Upper lobe of left lung (tissue), 6 donors: ENCODE data around the gene OLFM1. TPM values are rescaled to one million over a fixed set of nuclear protein-coding genes. Genes with fewer than 3 reads are reported as not detected.
"Not testable (repeated sequence)": the region's sequence is repeated elsewhere in the genome, so short reads cannot be mapped to it uniquely, and the experiment has no call there.

Experiments
- ATAC-seq, 2 donors: fragments of 200-7000 bp; cut with Tn5 transposase; one replicate each; pipeline ENCODE4 v1.9.1; 2022; ENCODE audit warnings: mild to moderate bottlenecking in 2 of 2, moderate library complexity in 2 of 2; ENCODE audit not compliant: low FRiP score in 2 of 2
- DNase-seq, 2 donors: peaks; one replicate each; pipeline ENCODE4 v3.0.0-alpha.2; 2019 to 2020
- H3K27ac ChIP-seq, 4 donors: fragments of 200-600 bp; sonication (generic); one replicate each; pipeline ENCODE4 v1.5.1; 2016 to 2019
- H3K27me3 ChIP-seq, 4 donors: fragments of 200-600 bp; sonication (generic); one replicate each; pipeline ENCODE4 v1.5.1; 2017 to 2019
- H3K36me3 ChIP-seq, 4 donors: fragments of 200-600 bp; sonication (generic); one replicate each; pipeline ENCODE4 v1.5.1; 2016 to 2019
- H3K4me1 ChIP-seq, 4 donors: fragments of 200-600 bp; sonication (generic); one replicate each; pipeline ENCODE4 v1.5.1; 2018 to 2019
- H3K4me3 ChIP-seq, 4 donors: fragments of 200-600 bp; sonication (generic); one replicate each; pipeline ENCODE4 v1.5.1; 2017 to 2019; ENCODE audit warnings: mild to moderate bottlenecking in 2 of 4, moderate library complexity in 1 of 4
- H3K9me3 ChIP-seq, 4 donors: fragments of 200-600 bp; sonication (generic); one replicate each; pipeline ENCODE4 v1.5.1; 2018 to 2019
- CTCF ChIP-seq, 6 experiments: fragments of 450-650 bp in 4 of 6; fragments of 200-600 bp in 2 of 6; sonication (generic) in 2 of 6; IDR thresholded peaks; one replicate each; pipeline ENCODE4 v1.5.1; 2016 to 2019; ENCODE audit warnings: antibody characterized with exemption in 6 of 6
- EP300 ChIP-seq, 4 donors: sonication (generic); formaldehyde crosslinking; IDR thresholded peaks; one replicate each; pipeline ENCODE4 v1.5.1; 2017; ENCODE audit warnings: antibody characterized with exemption in 4 of 4, control low read depth in 2 of 4
- POLR2A ChIP-seq, 4 donors: fragments of 450-650 bp; IDR thresholded peaks; one replicate each; pipeline ENCODE4 v1.5.1; 2016 to 2017; ENCODE audit warnings: antibody characterized with exemption in 4 of 4, mild to moderate bottlenecking in 2 of 4
- POLR2AphosphoS5 ChIP-seq, 2 donors: sonication (generic); formaldehyde crosslinking; IDR thresholded peaks; one replicate each; pipeline ENCODE4 v1.5.1; 2017; ENCODE audit warnings: antibody characterized with exemption in 2 of 2
- WGBS, 2 donors: methylation state at CpG; one replicate each; pipeline ENCODE4 v1.1.5; 2017 to 2018; 5-methylcytosine and 5-hydroxymethylcytosine counted together
- total RNA-seq, 6 donors: library from RNA; depleted of rRNA in 4 of 6; stranded (reverse); fragments of >200 nt in 4 of 6; gene quantifications; one replicate each; pipeline versions ENCODE4 v1.1.0 to v1.2.1, GENCODE V29; 2016 to 2021
- donor health status: DM: no; HTN: no; CAD: no; lungs with moderate emphysema.
- donor health status: DM: no; HTN: yes; CAD: no; lungs with severe emphysema.

The OLFM1 gene
- total RNA-seq, 6 donors from 2014 or later: 3.1 to 47.9 (median 18.5) TPM

- H3K4me3 ChIP-seq: no peak overlapping the region
- no peak for DNase-seq
- no peak for ATAC-seq
- H3K27ac ChIP-seq: no peak overlapping the region
- H3K9me3 ChIP-seq: no peaks in the 10 kb centered on the region
- H3K4me1 ChIP-seq: no peaks in the 10 kb centered on the region
- no peaks in the 10 kb centered on the region for H3K27me3 ChIP-seq
- TF ChIP-seq CTCF (IDR thresholded peaks at IDR 0.05) (no peak), EP300 (IDR thresholded peaks at IDR 0.05) (no peak)
- 74 to 76% methylated on average over 8 to 9 of the region's 9 CpGs for WGBS, 2 donors
- H3K36me3 ChIP-seq: no peaks in the 10 kb centered on the region
Observed at GRCh38 chr9:135157856-135158563, 70.5 kb downstream of the OLFM1 start.

- ATAC-seq: no peak
- Histone ChIP-seq H3K4me1 (no peaks in the 10 kb centered on the region), H3K4me3 (no peak overlapping the region), H3K27me3 (no peaks in the 10 kb centered on the region), H3K27ac (no peak overlapping the region), H3K9me3 (no peaks in the 10 kb centered on the region), H3K36me3 (no peaks in the 10 kb centered on the region)
- no peak for DNase-seq
- WGBS, 2 donors: 85% methylated on average over 6 of the region's 6 CpGs; no CpG with 5 or more reads in 1 of the 2 donors
- no peak for TF ChIP-seq POLR2A (IDR thresholded peaks at IDR 0.05)
- no peak for TF ChIP-seq CTCF (IDR thresholded peaks at IDR 0.05)
- TF ChIP-seq POLR2AphosphoS5 (IDR thresholded peaks at IDR 0.05): no peak
- TF ChIP-seq EP300 (IDR thresholded peaks at IDR 0.05): no peak
Observed at GRCh38 chr9:135158564-135158937, 71.1 kb downstream of the OLFM1 start.

- no peak for ATAC-seq
- H3K36me3 ChIP-seq: no peaks in the 10 kb centered on the region
- H3K4me3 ChIP-seq: no peak overlapping the region
- TF ChIP-seq POLR2A (IDR thresholded peaks at IDR 0.05) (no peak), POLR2AphosphoS5 (IDR thresholded peaks at IDR 0.05) (no peak), CTCF (IDR thresholded peaks at IDR 0.05) (no peak), EP300 (IDR thresholded peaks at IDR 0.05) (no peak)
- DNase-seq: no peak
- H3K9me3 ChIP-seq: no peaks in the 10 kb centered on the region
- no peaks in the 10 kb centered on the region for H3K4me1 ChIP-seq
- 81 to 83% methylated on average over 11 of the region's 11 CpGs for WGBS, 2 donors
- H3K27me3 ChIP-seq: no peaks in the 10 kb centered on the region
- H3K27ac ChIP-seq: no peak overlapping the region
Observed at GRCh38 chr9:135159801-135160200, 72.3 kb downstream of the OLFM1 start.

- no peak for TF ChIP-seq EP300 (IDR thresholded peaks at IDR 0.05)
- no peak for TF ChIP-seq CTCF (IDR thresholded peaks at IDR 0.05)
- no peak for TF ChIP-seq POLR2A (IDR thresholded peaks at IDR 0.05)
- no peak for TF ChIP-seq POLR2AphosphoS5 (IDR thresholded peaks at IDR 0.05)
- no peaks in the 10 kb centered on the region for H3K9me3 ChIP-seq
- H3K27me3 ChIP-seq: no peaks in the 10 kb centered on the region
- 70 to 73% methylated on average over 7 of the region's 7 CpGs for WGBS, 2 donors
- no peak for ATAC-seq
- no peak overlapping the region for H3K4me3 ChIP-seq
- no peaks in the 10 kb centered on the region for H3K4me1 ChIP-seq
- H3K27ac ChIP-seq: no peak overlapping the region
- no peak for DNase-seq
- H3K36me3 ChIP-seq: no peaks in the 10 kb centered on the region
Observed at GRCh38 chr9:135160862-135161261, 73.4 kb downstream of the OLFM1 start.

GRCh38 chr9:135162599-135162998 is 75.1 kb downstream of the OLFM1 start:
- ATAC-seq, H3K4me3 ChIP-seq, H3K27ac ChIP-seq, H3K4me1 ChIP-seq, H3K9me3 ChIP-seq, H3K36me3 ChIP-seq, H3K27me3 ChIP-seq: not testable (repeated sequence)
- DNase-seq: peak in 1 of 2 donors; percentile 54
- 89 to 90% methylated on average over 9 to 15 of the region's 15 CpGs for WGBS, 2 donors
